H1 (cell line): Measurements from ENCODE around the gene NFIA. TPM values are rescaled to one million over a fixed set of nuclear protein-coding genes. Genes with fewer than 3 reads are reported as not detected.
"Not testable (repeated sequence)": the region's sequence is repeated elsewhere in the genome, so short reads cannot be mapped to it uniquely, and the experiment has no call there.

ENCODE experiments used
- CTCF ChIA-PET: fragments of 300-600 bp; sonication (Branson Sonifier 250); formaldehyde crosslinking; loops from one replicate; lab custom pipeline; 2021; ENCODE audit not compliant: partially characterized antibody; lab: Charles Lee
- POLR2A ChIA-PET: fragments of 300-600 bp; sonication (Branson Sonifier 250); formaldehyde crosslinking; loops from one replicate; lab custom pipeline; 2021; ENCODE audit warnings: inconsistent platforms; ENCODE audit not compliant: partially characterized antibody; lab: Charles Lee
- DNase-seq, 2 experiments: peaks; one replicate each; pipeline versions ENCODE4 v3.0.0 to v3.0.0-alpha.2; 2010 to 2022; ENCODE audit warnings: low spot score in 2 of 2, low read depth in 1 of 2, mixed read lengths in 1 of 2
- FAIRE-seq: peaks from 2 replicates; lab custom pipeline; 2011; peaks lifted over from hg19 to GRCh38; lab: Jason Lieb, UNC
- H2AFZ ChIP-seq: 2 replicates; pipeline ENCODE4 v1.8.1; 2012; ENCODE audit warnings: low read length, inconsistent platforms
- H2AK5ac ChIP-seq: 2 replicates; pipeline ENCODE4 v1.6.1; 2013; ENCODE audit warnings: low read depth, low read length
- H2BK120ac ChIP-seq: replicated peaks from 2 replicates; pipeline ENCODE3; 2013; ENCODE audit warnings: low read depth, low read length, inconsistent platforms
- H2BK12ac ChIP-seq: 2 replicates; pipeline ENCODE4 v1.6.1; 2013; ENCODE audit warnings: low read depth, low read length
- H2BK15ac ChIP-seq: 2 replicates; pipeline ENCODE4 v1.6.1; 2013; ENCODE audit warnings: low read length
- H2BK20ac ChIP-seq: 2 replicates; pipeline ENCODE4 v1.6.1; 2013; ENCODE audit warnings: low read length
- H2BK5ac ChIP-seq: 2 replicates; pipeline ENCODE4 v1.6.1; 2013; ENCODE audit warnings: low read depth, low read length
- H3K14ac ChIP-seq: 2 replicates; pipeline ENCODE4 v1.6.1; 2013; ENCODE audit warnings: inconsistent platforms; ENCODE audit not compliant: insufficient read length
- H3K18ac ChIP-seq: 2 replicates; pipeline ENCODE4 v1.6.1; 2013; ENCODE audit warnings: low read length; ENCODE audit errors: extremely low read depth
- H3K23ac ChIP-seq: 2 replicates; pipeline ENCODE4 v1.6.1; 2013; ENCODE audit warnings: inconsistent platforms; ENCODE audit not compliant: insufficient read length
- H3K23me2 ChIP-seq: 2 replicates; pipeline ENCODE4 v1.6.1; 2013; ENCODE audit warnings: low read depth, low read length
- H3K27ac ChIP-seq: 2 replicates; pipeline ENCODE4 v1.6.1; 2011; ENCODE audit warnings: low read depth, low read length, inconsistent platforms
- H3K27me3 ChIP-seq, 4 experiments: replicated peaks in 1 of 4; 1 replicate in 1 of 4; 2 replicates in 3 of 4; pipeline versions ENCODE4 v1.6.1 to v1.8.1; 2011 to 2013; ENCODE audit warnings: low read length in 3 of 4, mild to moderate bottlenecking in 3 of 4, inconsistent platforms in 2 of 4, mixed read lengths in 2 of 4, moderate library complexity in 1 of 4; ENCODE audit not compliant: control insufficient read depth in 3 of 4, insufficient read depth in 3 of 4; ENCODE audit errors: extremely low read depth in 1 of 4
- H3K36me3 ChIP-seq, 4 experiments: 2 replicates each; pipeline versions ENCODE4 v1.6.1 to v1.8.1; 2011 to 2013; ENCODE audit warnings: mild to moderate bottlenecking in 4 of 4, low read length in 3 of 4, moderate library complexity in 2 of 4, control low read depth in 1 of 4, inconsistent platforms in 1 of 4; ENCODE audit not compliant: insufficient read depth in 4 of 4, control insufficient read depth in 2 of 4
- H3K4ac ChIP-seq: replicated peaks from 2 replicates; pipeline ENCODE3; 2013; ENCODE audit warnings: low read length, low read depth, mixed read lengths, inconsistent platforms; ENCODE audit not compliant: insufficient read length
- H3K4me1 ChIP-seq, 4 experiments: replicated peaks in 1 of 4; 1 replicate in 1 of 4; 2 replicates in 3 of 4; pipeline versions ENCODE4 v1.6.1 to v1.8.1; 2011 to 2013; ENCODE audit warnings: low read length in 3 of 4, inconsistent platforms in 2 of 4, mixed read lengths in 1 of 4; ENCODE audit not compliant: insufficient read depth in 4 of 4, control insufficient read depth in 3 of 4
- H3K4me2 ChIP-seq, 2 experiments: 2 replicates each; pipeline versions ENCODE4 v1.6.1 to v1.8.1; 2011 to 2013; ENCODE audit warnings: low read depth in 2 of 2, low read length in 2 of 2, control low read depth in 1 of 2, inconsistent platforms in 1 of 2, mild to moderate bottlenecking in 1 of 2; ENCODE audit not compliant: insufficient read depth in 1 of 2
- H3K4me3 ChIP-seq, 4 experiments: fragments of 200-600, 300-600 bp in 1 of 4; sonication (generic), shearing (Covaris generic), sonication (Bioruptor Twin) in 1 of 4; 2 replicates each; pipeline versions ENCODE4 v1.5.1 to v1.8.1; 2011 to 2016; ENCODE audit warnings: low read length in 4 of 4, low read depth in 3 of 4, control low read depth in 2 of 4, inconsistent platforms in 2 of 4, mild to moderate bottlenecking in 2 of 4, mixed read lengths in 1 of 4, moderate library complexity in 1 of 4; ENCODE audit not compliant: insufficient read depth in 2 of 4; ENCODE audit errors: extremely low read depth in 1 of 4
- H3K56ac ChIP-seq: replicated peaks from 2 replicates; pipeline ENCODE3; 2013; ENCODE audit warnings: low read depth, mild to moderate bottlenecking, mixed read lengths, low read length, inconsistent platforms; ENCODE audit not compliant: insufficient read length
- H3K79me1 ChIP-seq: 2 replicates; pipeline ENCODE4 v1.6.1; 2013; ENCODE audit warnings: low read depth, low read length, control low read depth
- H3K79me2 ChIP-seq, 2 experiments: 2 replicates each; pipeline versions ENCODE4 v1.6.1 to v1.8.1; 2012 to 2013; ENCODE audit warnings: low read length in 2 of 2, mild to moderate bottlenecking in 2 of 2, inconsistent platforms in 1 of 2; ENCODE audit not compliant: insufficient read depth in 2 of 2, control insufficient read depth in 1 of 2
- H3K9ac ChIP-seq, 4 experiments: replicated peaks in 1 of 4; 1 replicate in 1 of 4; 2 replicates in 3 of 4; pipeline versions ENCODE4 v1.6.1 to v1.8.1; 2011 to 2013; ENCODE audit warnings: low read depth in 3 of 4, low read length in 3 of 4, control low read depth in 2 of 4, mild to moderate bottlenecking in 2 of 4, moderate library complexity in 2 of 4, inconsistent platforms in 1 of 4; ENCODE audit errors: extremely low read depth in 1 of 4
- H3K9me3 ChIP-seq, 2 experiments: 2 replicates each; pipeline versions ENCODE4 v1.6.1 to v1.8.1; 2012 to 2013; ENCODE audit warnings: mild to moderate bottlenecking in 2 of 2, moderate library complexity in 2 of 2, control low read depth in 1 of 2, inconsistent platforms in 1 of 2, low read depth in 1 of 2, low read length in 1 of 2, mixed read lengths in 1 of 2; ENCODE audit not compliant: insufficient read depth in 2 of 2
- H4K20me1 ChIP-seq, 2 experiments: replicated peaks in 1 of 2; 2 replicates each; pipeline versions ENCODE3 to v1.8.1; 2011 to 2013; ENCODE audit warnings: inconsistent platforms in 2 of 2, low read length in 2 of 2, mild to moderate bottlenecking in 1 of 2; ENCODE audit not compliant: insufficient read depth in 2 of 2, control insufficient read depth in 1 of 2
- H4K5ac ChIP-seq: 2 replicates; pipeline ENCODE4 v1.6.1; 2013; ENCODE audit warnings: low read length, low read depth, mixed read lengths, inconsistent platforms; ENCODE audit not compliant: insufficient read length
- H4K8ac ChIP-seq: 2 replicates; pipeline ENCODE4 v1.8.0; 2013; ENCODE audit warnings: mild to moderate bottlenecking, moderate library complexity, low read length, inconsistent platforms; ENCODE audit not compliant: insufficient read depth; ENCODE audit errors: extremely low read depth
- H4K91ac ChIP-seq: replicated peaks from 2 replicates; pipeline ENCODE3; 2013; ENCODE audit warnings: low read length, mixed read lengths, inconsistent platforms; ENCODE audit not compliant: insufficient read length
- WGBS, 2 experiments: shearing (Covaris generic) in 1 of 2; methylation state at CpG; one replicate each; pipeline versions ENCODE4 v1.1.6 to v1.1.7; 2013 to 2015; ENCODE audit warnings: low lambda C conversion rate in 2 of 2, mixed read lengths in 2 of 2, inconsistent platforms in 1 of 2, low coverage in 1 of 2, missing lambda C conversion rate in 1 of 2; ENCODE audit not compliant: insufficient replicate concordance in 2 of 2, insufficient coverage in 1 of 2, insufficient read length in 1 of 2; ENCODE audit errors: extremely low coverage in 1 of 2, missing lambda C conversion rate in 1 of 2; 5-methylcytosine and 5-hydroxymethylcytosine counted together
- polyA plus RNA-seq, 7 experiments: library from polyadenylated mRNA; depleted of rRNA in 3 of 7; stranded (reverse) in 5 of 7; unstranded in 2 of 7; fragments of >200 nt in 5 of 7; fragments of 200-250 nt in 2 of 7; gene quantifications; 1 replicate in 5 of 7; 2 replicates in 1 of 7; 4 replicates in 1 of 7; pipeline versions ENCODE4 v1.2.1 to v1.2.3, GENCODE V29; 2011 to 2013; ENCODE audit warnings: missing spikeins in 2 of 7, mixed read lengths in 2 of 7
- total RNA-seq: library from RNA; stranded (reverse); fragmentation: NEBNext Ultra II Directional; extraction: Animal tissue kit (Norgen Biotek cat#: 25700); gene quantifications from 2 replicates; pipeline ENCODE4 v1.2.1, GENCODE V29; 2021

Gene NFIA
- total and polyA plus RNA-seq, 2 of the 8 experiments (the other 6 are each of a cell fraction or from before 2014, with no cell fraction given) = 1.8 to 2.3 TPM

- not testable (repeated sequence) for H3K79me2 ChIP-seq, H3K9ac ChIP-seq, FAIRE-seq, H2AK5ac ChIP-seq, H3K4ac ChIP-seq, H3K23ac ChIP-seq, H3K18ac ChIP-seq, H4K20me1 ChIP-seq, H3K79me1 ChIP-seq, H2BK120ac ChIP-seq, H4K5ac ChIP-seq, H3K14ac ChIP-seq, H2BK5ac ChIP-seq, H2BK12ac ChIP-seq, H3K27ac ChIP-seq, H3K36me3 ChIP-seq, H3K56ac ChIP-seq, H2BK15ac ChIP-seq, H3K23me2 ChIP-seq, H4K91ac ChIP-seq, H2BK20ac ChIP-seq, DNase-seq, H4K8ac ChIP-seq, H3K9me3 ChIP-seq, H2AFZ ChIP-seq
- Histone ChIP-seq H3K27me3 (peaks cover 11 to 31% (median 23%) of the 10 kb centered on the region in 4 experiments), H3K4me3 (peak overlapping the region in 1 of 4 experiments; percentile 77; a peak in 1 of 8 replicates), H3K4me1 (peaks cover 1 to 15% (median 4%) of the 10 kb centered on the region in 4 experiments; a peak in 5 of 7 replicates), H3K4me2 (peak overlapping the region; percentile 53 to 76; a peak in 1 of 4 replicates)
- 73% methylated on average over 16 of the region's 16 CpGs; no CpG with 5 or more reads in 1 of the 2 experiments for WGBS, 2 experiments
- ChIA-PET CTCF (interaction anchor here (7.1 kb wide), 1 partner anchor 27 kb away, joined by 65 read pairs; no protein-coding TSS in a partner anchor), POLR2A (interaction anchor here (1.5 to 1.6 kb wide), 2 partner anchors 23 to 26 kb away, joined by 4 to 8 read pairs; no protein-coding TSS in a partner anchor)
Measured at GRCh38 chr1:61075833-61076232, 6.5 kb upstream of the NFIA start.
